NT2/D1 (cell line): ENCODE results near the gene CERS3.

ENCODE experiments used
- YY1 ChIP-seq: IDR thresholded peaks from 2 replicates; pipeline ENCODE4 v1.6.1; 2011; ENCODE audit not compliant: insufficient read length, insufficient read depth
- ZNF274 ChIP-seq: IDR thresholded peaks from 2 replicates; pipeline ENCODE4 v1.6.1; 2011; ENCODE audit warnings: mild to moderate bottlenecking, low read depth, low read length

GRCh38 chr15:100569391-100569790, 40.6 kb upstream of the CERS3 start:
- TF ChIP-seq YY1, result no peak
- TF ChIP-seq ZNF274, result no peak
